Measurements from ENCODE around the gene KLF15. TPM values are rescaled to one million over a fixed set of nuclear protein-coding genes. Genes with fewer than 3 reads are reported as not detected.

Gene KLF15
- total and polyA plus RNA-seq, 2 of the 4 experiments (the other 2 are of a cell fraction), result 0.18 to 0.24 TPM

- H3K27me3 ChIP-seq (ENCODE audit: control insufficient read depth, insufficient read depth, low read length), result peaks cover 24% of the 10 kb centered on the region
- no peak overlapping the region for H2BK15ac ChIP-seq (ENCODE audit: low read depth, low read length)
- TF ChIP-seq USF2 (IDR thresholded peaks at IDR 0.05; ENCODE audit: low read depth, low read length) (no peak), FOS (IDR thresholded peaks at IDR 0.05; ENCODE audit: low read depth, low read length) (no peak), MXI1 (IDR thresholded peaks at IDR 0.05; ENCODE audit: borderline replicate concordance, low read depth, low read length) (no peak), MAFK (IDR thresholded peaks at IDR 0.05; ENCODE audit: low read depth, low read length) (no peak), POLR2A (IDR thresholded peaks at IDR 0.05; ENCODE audit: low read depth, low read length) (no peak), MAZ (IDR thresholded peaks at IDR 0.05; ENCODE audit: borderline replicate concordance, low read depth, low read length) (no peak), BHLHE40 (IDR thresholded peaks at IDR 0.05; ENCODE audit: low read depth, low read length) (no peak), NFE2L2 (IDR thresholded peaks at IDR 0.05; ENCODE audit: low read depth, low read length) (no peak), CHD1 (IDR thresholded peaks at IDR 0.05; ENCODE audit: low read depth, low read length) (no peak), RFX5 (IDR thresholded peaks at IDR 0.05; ENCODE audit: low read depth, low read length) (no peak), RCOR1 (IDR thresholded peaks at IDR 0.05; ENCODE audit: insufficient replicate concordance, low read length) (no peak), SMC3 (IDR thresholded peaks at IDR 0.05; ENCODE audit: low read depth, low read length) (no peak), RAD21 (IDR thresholded peaks at IDR 0.05; ENCODE audit: low read length) (no peak)
- TF ChIP-seq, protein P1, sequence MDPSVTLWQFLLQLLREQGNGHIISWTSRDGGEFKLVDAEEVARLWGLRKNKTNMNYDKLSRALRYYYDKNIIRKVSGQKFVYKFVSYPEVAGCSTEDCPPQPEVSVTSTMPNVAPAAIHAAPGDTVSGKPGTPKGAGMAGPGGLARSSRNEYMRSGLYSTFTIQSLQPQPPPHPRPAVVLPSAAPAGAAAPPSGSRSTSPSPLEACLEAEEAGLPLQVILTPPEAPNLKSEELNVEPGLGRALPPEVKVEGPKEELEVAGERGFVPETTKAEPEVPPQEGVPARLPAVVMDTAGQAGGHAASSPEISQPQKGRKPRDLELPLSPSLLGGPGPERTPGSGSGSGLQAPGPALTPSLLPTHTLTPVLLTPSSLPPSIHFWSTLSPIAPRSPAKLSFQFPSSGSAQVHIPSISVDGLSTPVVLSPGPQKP (IDR thresholded peaks at IDR 0.05; ENCODE audit: borderline replicate concordance, low read depth, low read length), result no peak
- TF ChIP-seq, protein P2, sequence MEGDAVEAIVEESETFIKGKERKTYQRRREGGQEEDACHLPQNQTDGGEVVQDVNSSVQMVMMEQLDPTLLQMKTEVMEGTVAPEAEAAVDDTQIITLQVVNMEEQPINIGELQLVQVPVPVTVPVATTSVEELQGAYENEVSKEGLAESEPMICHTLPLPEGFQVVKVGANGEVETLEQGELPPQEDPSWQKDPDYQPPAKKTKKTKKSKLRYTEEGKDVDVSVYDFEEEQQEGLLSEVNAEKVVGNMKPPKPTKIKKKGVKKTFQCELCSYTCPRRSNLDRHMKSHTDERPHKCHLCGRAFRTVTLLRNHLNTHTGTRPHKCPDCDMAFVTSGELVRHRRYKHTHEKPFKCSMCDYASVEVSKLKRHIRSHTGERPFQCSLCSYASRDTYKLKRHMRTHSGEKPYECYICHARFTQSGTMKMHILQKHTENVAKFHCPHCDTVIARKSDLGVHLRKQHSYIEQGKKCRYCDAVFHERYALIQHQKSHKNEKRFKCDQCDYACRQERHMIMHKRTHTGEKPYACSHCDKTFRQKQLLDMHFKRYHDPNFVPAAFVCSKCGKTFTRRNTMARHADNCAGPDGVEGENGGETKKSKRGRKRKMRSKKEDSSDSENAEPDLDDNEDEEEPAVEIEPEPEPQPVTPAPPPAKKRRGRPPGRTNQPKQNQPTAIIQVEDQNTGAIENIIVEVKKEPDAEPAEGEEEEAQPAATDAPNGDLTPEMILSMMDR (conservative IDR thresholded peaks at IDR 0.05; ENCODE audit: low read depth, low read length), result no peak
- no peak overlapping the region for H3K4me2 ChIP-seq (ENCODE audit: low read depth, low read length)
- no peak overlapping the region for H3K4me3 ChIP-seq (ENCODE audit: insufficient read depth, low read depth, low read length)
- dilution Hi-C loops (cut with HindIII; ENCODE audit: low sequenced_read_pairs, unreplicated experiment), result no loop called here
- 0 out of 2 replicates have a peak, but pooled peaks cover 4% of the 10 kb centered on the region for H3K9me1 ChIP-seq (ENCODE audit: insufficient read depth, low read length)
- H3K27ac ChIP-seq (ENCODE audit: insufficient read depth, low read length), result no peak overlapping the region
- in situ Hi-C loops (cut with MboI; ENCODE audit: low sequenced_read_pairs), result no loop called here
- H4K20me1 ChIP-seq (ENCODE audit: insufficient read depth, low read length), result no peaks in the 10 kb centered on the region; the same call in 1 of the 2 replicates
- H2BK120ac ChIP-seq (ENCODE audit: low read depth, low read length), result no peak overlapping the region
- intact Hi-C loops (cut with micrococcal nuclease), result no loop called here
- H3K23ac ChIP-seq (ENCODE audit: low read depth, low read length), result no peak overlapping the region
- no peak overlapping the region for H2BK5ac ChIP-seq (ENCODE audit: low read depth, low read length, poor library complexity, severe bottlenecking)
- ATAC-seq (ENCODE audit: low read depth) (no peak), DNase-seq (no peak)
- no peak overlapping the region for H2AK5ac ChIP-seq (ENCODE audit: low read depth, low read length)
- no peak overlapping the region for H2AFZ ChIP-seq (replicated peaks; ENCODE audit: low read length, poor library complexity)
- CTCF ChIA-PET, result no interaction called here
- BruUV-seq (replicated peaks), result no TSS peak
- no peak overlapping the region for H4K8ac ChIP-seq (ENCODE audit: low read depth in 2 of 2, low read length in 2 of 2)
- no peaks in the 10 kb centered on the region for H3K79me1 ChIP-seq (ENCODE audit: low read depth in 1 of 2, low read length in 2 of 2)
- H4K91ac ChIP-seq (ENCODE audit: insufficient read depth, low read depth, low read length), result no peak overlapping the region
- no peak overlapping the region for H4K5ac ChIP-seq (ENCODE audit: low read depth, low read length)
- no peaks in the 10 kb centered on the region for H3K4me1 ChIP-seq (ENCODE audit: control insufficient read depth, insufficient read depth, low read length)
- no peak overlapping the region for H3K4ac ChIP-seq (ENCODE audit: low read depth, low read length)
- no peak overlapping the region for H2AK9ac ChIP-seq (replicated peaks; ENCODE audit: low read depth, low read length, poor library complexity)
- H3K56ac ChIP-seq (ENCODE audit: extremely low read depth, insufficient read depth, low read length), result no peak overlapping the region
- POLR2A ChIA-PET (ENCODE audit: unreplicated experiment), result no interaction called here
- WGBS, 2 experiments (ENCODE audit: extremely low coverage in 2 of 2, insufficient read length in 1 of 2), result 92% methylated on average over 2 of the region's 9 CpGs; no CpG with 5 or more reads in 1 of the 2 experiments
- no peak overlapping the region for H3K9ac ChIP-seq (ENCODE audit: low read depth, low read length)
- H3K9me3 ChIP-seq (ENCODE audit: control insufficient read depth, insufficient read depth, low read length), result no peaks in the 10 kb centered on the region
- no peaks in the 10 kb centered on the region for H3K36me3 ChIP-seq (ENCODE audit: control insufficient read depth, insufficient read depth, low read length)
- no peak overlapping the region for H3K18ac ChIP-seq (ENCODE audit: low read depth, low read length)
- H2BK20ac ChIP-seq (ENCODE audit: low read depth, low read length), result no peak overlapping the region
- no peak overlapping the region for H3K14ac ChIP-seq (replicated peaks; ENCODE audit: low read depth, low read length)
Measured at GRCh38 chr3:126342211-126342610, 15.0 kb downstream of the KLF15 start.
